Keratinocyte (primary cell): Measurements from ENCODE around the gene KLF11.

Experiments used
- CTCF ChIP-seq, 3 experiments: IDR thresholded peaks in 1 of 3; conservative IDR thresholded peaks in 1 of 3; optimal IDR thresholded peaks in 1 of 3; 2 replicates in 2 of 3; 3 replicates in 1 of 3; pipeline versions ENCODE3 to v1.5.1; 2011; ENCODE audit warnings: low read length in 3 of 3, mild to moderate bottlenecking in 3 of 3, moderate library complexity in 2 of 3, control low read depth in 1 of 3, inconsistent platforms in 1 of 3; ENCODE audit not compliant: insufficient read depth in 2 of 3; ENCODE audit errors: extremely low read depth in 1 of 3
- EZH2 ChIP-seq: IDR thresholded peaks from one replicate; pipeline ENCODE4 v1.6.1; 2012; ENCODE audit warnings: inconsistent platforms, mild to moderate bottlenecking, low read length, moderate library complexity

GRCh38 chr2:10012963-10013461 lies 30.3 kb upstream of the KLF11 start:
- no peak for TF ChIP-seq CTCF (optimal IDR thresholded peaks at IDR 0.05 in 1 of 3, IDR thresholded peaks at IDR 0.05 in 1 of 3, conservative IDR thresholded peaks at IDR 0.05 in 1 of 3; ENCODE audit: extremely low read depth in 1 of 3, insufficient read depth in 2 of 3, low read length in 3 of 3)
- no peak for TF ChIP-seq EZH2
